Measurements from ENCODE around the gene CAMSAP1.

GRCh38 chr9:135776893-135777622, 130.3 kb downstream of the CAMSAP1 start:
- TF ChIP-seq CTCF (IDR thresholded peaks at IDR 0.05; ENCODE audit: insufficient read depth, low read depth, low read length): no peak
- no peak for TF ChIP-seq EZH2 (IDR thresholded peaks at IDR 0.05; ENCODE audit: insufficient read depth, low read length)
